A549 treated with AZD9567 at 1 μM for 4 hours (cell line): ENCODE data around the gene NCK1. TPM values are rescaled to one million over a fixed set of nuclear protein-coding genes. Genes with fewer than 3 reads are reported as not detected.

Experiments
- total RNA-seq: library from RNA; stranded (reverse); fragments of 200-300 nt; extraction: Qiagen RNA extraction; gene quantifications from 5 replicates; pipeline ENCODE4 v1.2.3, GENCODE V29; 2022; ENCODE audit not compliant: insufficient read depth

Gene NCK1
- total RNA-seq, result 22.3 to 26.2 TPM (median 24.8 TPM) in 5 replicates

DNA sequence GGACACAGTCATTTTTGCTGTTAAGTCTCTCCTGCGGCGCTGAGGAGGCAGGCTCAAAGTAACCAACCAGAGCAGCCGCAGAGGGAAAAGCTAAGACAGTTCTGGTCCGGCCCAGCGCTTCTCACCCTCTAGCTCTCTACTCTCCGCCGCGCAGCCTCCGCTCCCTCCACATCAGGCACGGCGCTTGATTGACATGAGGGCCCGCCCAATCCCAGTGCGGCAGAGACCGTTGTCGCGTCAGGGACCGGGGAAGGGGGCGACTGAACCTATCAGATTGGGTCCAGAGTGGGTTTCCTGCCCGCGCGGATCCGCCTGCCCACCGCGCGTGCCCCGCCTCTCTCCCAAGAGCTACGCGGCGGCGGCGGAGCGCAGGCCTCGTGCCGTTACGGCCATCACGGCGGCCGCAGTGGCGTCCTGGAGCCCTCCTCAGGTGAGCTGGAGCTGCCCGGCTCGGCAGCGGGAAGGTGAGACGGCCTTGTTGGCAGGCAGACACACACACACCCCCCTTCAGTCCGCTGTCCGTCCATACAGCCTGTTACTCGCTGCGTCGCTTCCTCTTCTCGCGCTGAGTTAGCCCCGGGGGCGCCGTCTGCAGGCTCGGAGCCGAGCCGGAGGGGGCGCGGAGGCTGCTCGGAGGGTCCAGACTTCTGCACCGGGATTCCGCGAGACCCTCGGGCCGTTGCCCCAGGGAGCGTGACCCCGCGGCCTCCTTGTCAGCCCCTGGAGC lies at the start of gene NCK1:
Gene NCK1, plus strand, starts transcription at position 319 of the 727 bp plus-strand sequence. CDS start 65,794 bp downstream, outside the sequence.

GRCh38 chr3:136818769-136819391 lies 43.1 kb upstream of the NCK1 start, which contains the start of gene SLC35G2:
TSS of gene SLC35G2 (plus strand) at chr3:136819126. CDS start at chr3:136854461, 35,335 bp downstream.

GRCh38 chr3:136957751-136958288 lies 95.8 kb downstream of the NCK1 start, which contains the start of gene IL20RB:
TSS of gene IL20RB (plus strand) at chr3:136957983. CDS start at chr3:136958114, 131 bp downstream.

Other genes starting within 250 kb of the NCK1 start
- 8.0 to 14.5 TPM (median 8.6 TPM) in 5 replicates for gene STAG1, start 109.8 kb upstream of the NCK1 start, total RNA-seq
- 23.1 to 28.3 TPM (median 27.6 TPM) in 5 replicates for gene SLC35G2, start 43.1 kb upstream of the NCK1 start, total RNA-seq
- gene IL20RB, start 95.8 kb downstream of the NCK1 start, total RNA-seq, result 0.70 to 0.93 TPM (median 0.83 TPM) in 4 of 5 replicates, not detected in the other